ENCODE measurements around the gene ATP9B. TPM values are rescaled to one million over a fixed set of nuclear protein-coding genes. Genes with fewer than 3 reads are reported as not detected.

Gene ATP9B
- total and polyA plus RNA-seq, 9 donors, result 11.2 to 31.2 (median 16.0) TPM

- Histone ChIP-seq H3K36me3 (ENCODE audit: control insufficient read depth, insufficient read depth, low read length) (peaks cover 9% of the 10 kb centered on the region), H3K4me3 (ENCODE audit: low read length) (no peak overlapping the region), H3K27me3 (ENCODE audit: control insufficient read depth, insufficient read depth, low read length) (no peaks in the 10 kb centered on the region), H3K4me1 (ENCODE audit: control insufficient read depth, insufficient read depth, low read length) (peaks cover 64% of the 10 kb centered on the region), H3K27ac (ENCODE audit: low read length) (peak overlapping the region; percentile 70), H3K9me3 (replicated peaks; ENCODE audit: control insufficient read depth, low read depth, low read length) (no peaks in the 10 kb centered on the region)
- WGBS (ENCODE audit: insufficient coverage), result 66% methylated on average over 12 of the region's 12 CpGs
- DNase-seq, result no peak
Measured at GRCh38 chr18:79404567-79404910, 335.3 kb downstream of the ATP9B start.

DNA sequence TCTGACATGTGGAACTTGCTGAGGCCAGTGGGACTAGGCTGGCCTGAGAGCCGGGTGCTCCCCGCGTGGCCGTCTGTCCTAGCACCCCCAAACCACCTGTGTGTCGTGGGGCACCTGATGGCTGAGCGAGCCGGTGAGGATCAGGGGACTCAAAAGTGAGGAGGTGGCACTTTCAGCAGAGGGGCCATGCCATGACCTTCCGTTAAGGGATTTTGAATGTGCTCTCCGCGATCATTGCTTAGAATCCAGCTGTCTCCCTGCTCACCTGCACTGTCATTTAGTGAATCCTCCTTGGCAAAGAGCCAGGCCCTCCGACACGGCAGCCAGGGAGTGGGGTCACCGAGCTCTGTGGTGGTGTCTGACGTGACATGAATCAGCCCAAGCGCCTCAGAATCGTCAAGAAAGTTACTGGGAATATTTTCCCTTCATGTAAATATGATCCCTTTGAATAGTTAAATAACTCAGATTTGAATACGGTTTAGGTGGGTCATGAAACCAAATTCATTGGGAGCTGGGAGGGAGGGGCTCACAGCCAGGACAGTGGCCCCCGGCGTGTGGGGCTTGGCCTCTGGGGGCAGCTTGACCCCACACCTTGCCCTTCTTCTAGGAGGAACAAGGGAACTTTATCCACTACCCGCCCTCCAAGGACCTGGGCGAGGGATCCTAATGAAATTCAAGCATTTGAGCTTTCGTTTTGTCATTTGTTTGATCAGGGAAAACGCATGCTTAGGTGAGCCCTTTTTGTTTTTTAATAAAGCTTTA is 336.0 kb downstream of the ATP9B start:
- Histone ChIP-seq H3K4me1 (ENCODE audit: control insufficient read depth, insufficient read depth, low read length) (peaks cover 61% of the 10 kb centered on the region), H3K27ac (ENCODE audit: low read length) (peak overlapping the region; percentile 70), H3K9me3 (replicated peaks; ENCODE audit: control insufficient read depth, low read depth, low read length) (no peaks in the 10 kb centered on the region), H3K36me3 (ENCODE audit: control insufficient read depth, insufficient read depth, low read length) (peaks cover 14% of the 10 kb centered on the region), H3K4me3 (ENCODE audit: low read length) (no peak overlapping the region), H3K27me3 (ENCODE audit: control insufficient read depth, insufficient read depth, low read length) (no peaks in the 10 kb centered on the region)
- WGBS (ENCODE audit: insufficient coverage), result 80% methylated on average over 7 of the region's 23 CpGs
- DNase-seq, result no peak

DNA sequence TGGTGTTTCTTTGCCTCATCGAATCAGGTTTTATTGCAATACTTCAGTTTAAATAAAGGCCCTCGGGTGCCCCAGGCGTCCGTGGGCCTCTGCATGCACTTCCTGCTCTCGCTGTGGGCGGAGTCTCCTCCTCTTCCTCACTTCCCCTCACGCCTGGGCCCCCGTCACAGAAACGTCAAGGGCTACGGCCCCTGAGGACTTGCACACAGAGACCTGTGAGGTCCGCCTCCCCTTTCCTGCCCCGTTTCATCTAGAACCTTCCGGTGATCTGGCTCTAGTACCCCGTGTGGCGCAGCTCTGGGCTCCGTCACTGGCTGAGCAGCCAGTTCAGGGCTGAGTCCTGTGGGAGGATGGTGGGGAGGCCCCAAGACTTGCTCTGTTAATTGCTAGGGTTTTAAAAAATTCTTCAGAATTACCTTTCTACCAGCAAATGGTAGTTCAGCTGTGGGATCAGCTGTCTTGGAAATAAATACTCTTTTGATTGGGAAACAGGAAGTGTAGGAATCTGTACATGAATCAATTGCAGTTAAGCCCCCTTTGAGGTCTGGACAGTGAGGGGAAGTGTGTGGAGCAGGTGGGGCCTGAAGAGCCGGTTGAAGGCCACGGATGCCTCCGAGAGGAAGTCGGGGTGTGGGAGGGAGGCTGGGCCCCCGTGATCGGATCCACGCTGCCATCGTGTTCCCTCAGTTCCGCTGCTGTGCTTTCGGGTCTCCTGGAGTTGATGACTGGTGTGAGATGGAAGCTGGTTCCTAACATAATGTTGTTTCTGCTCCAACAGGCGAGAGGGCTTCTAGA is 336.8 kb downstream of the ATP9B start:
- H3K9me3 ChIP-seq (replicated peaks; ENCODE audit: control insufficient read depth, low read depth, low read length), result no peaks in the 10 kb centered on the region
- DNase-seq, result peak; percentile 79
- H3K4me1 ChIP-seq (ENCODE audit: control insufficient read depth, insufficient read depth, low read length), result peaks cover 60% of the 10 kb centered on the region
- WGBS (ENCODE audit: insufficient coverage), result 43% methylated on average over 24 of the region's 27 CpGs
- H3K27ac ChIP-seq (ENCODE audit: low read length), result peak overlapping the region; percentile 70
- no peaks in the 10 kb centered on the region for H3K27me3 ChIP-seq (ENCODE audit: control insufficient read depth, insufficient read depth, low read length)
- H3K36me3 ChIP-seq (ENCODE audit: control insufficient read depth, insufficient read depth, low read length), result peaks cover 22% of the 10 kb centered on the region
- no peak overlapping the region for H3K4me3 ChIP-seq (ENCODE audit: low read length)

DNA sequence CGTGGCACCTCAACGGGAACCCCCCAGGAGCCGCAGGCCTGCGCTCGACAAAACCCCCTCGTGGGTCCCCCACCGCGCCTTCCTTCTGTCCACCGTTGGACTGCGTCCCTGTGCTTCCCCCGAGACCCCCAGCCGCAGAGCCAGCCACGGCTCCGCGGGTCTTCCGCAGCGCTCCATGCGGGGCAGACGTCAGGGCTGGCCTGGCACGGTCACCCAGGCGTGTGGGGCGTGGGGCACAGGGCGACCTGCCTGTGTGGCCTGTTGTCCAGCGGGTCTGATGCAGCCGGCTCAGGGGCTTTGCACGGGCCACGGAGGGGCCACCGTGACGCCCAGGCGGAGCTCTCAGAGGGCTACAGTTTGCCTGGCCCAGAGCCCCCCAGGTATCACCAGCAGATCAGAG is 337.5 kb downstream of the ATP9B start:
- H3K4me3 ChIP-seq (ENCODE audit: low read length), result no peak overlapping the region
- WGBS (ENCODE audit: insufficient coverage), result 93% methylated on average over 27 of the region's 30 CpGs
- H3K9me3 ChIP-seq (replicated peaks; ENCODE audit: control insufficient read depth, low read depth, low read length), result no peaks in the 10 kb centered on the region
- no peak for DNase-seq
- peaks cover 52% of the 10 kb centered on the region for H3K4me1 ChIP-seq (ENCODE audit: control insufficient read depth, insufficient read depth, low read length)
- peaks cover 27% of the 10 kb centered on the region for H3K36me3 ChIP-seq (ENCODE audit: control insufficient read depth, insufficient read depth, low read length)
- no peaks in the 10 kb centered on the region for H3K27me3 ChIP-seq (ENCODE audit: control insufficient read depth, insufficient read depth, low read length)
- H3K27ac ChIP-seq (ENCODE audit: low read length), result peak overlapping the region; percentile 70

DNA sequence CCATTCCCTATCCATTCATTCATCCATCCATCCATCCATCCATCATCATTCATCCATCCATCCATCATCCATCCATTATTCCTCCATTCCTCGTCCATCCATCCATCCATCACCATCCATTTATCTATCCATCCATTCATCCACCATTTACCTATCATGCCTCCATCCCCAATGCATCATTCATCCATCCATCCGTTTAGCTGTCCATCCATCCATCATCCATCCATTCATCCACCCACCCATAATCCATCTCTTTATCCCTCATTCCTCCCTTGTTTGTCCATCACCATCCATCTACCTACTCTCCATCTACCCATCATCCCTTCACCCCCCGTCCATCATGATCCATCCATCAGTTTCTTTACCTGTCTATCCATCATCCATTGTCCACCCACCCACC is 340.1 kb downstream of the ATP9B start:
- no peak for DNase-seq
- Histone ChIP-seq H3K9me3 (replicated peaks; ENCODE audit: control insufficient read depth, low read depth, low read length) (no peaks in the 10 kb centered on the region), H3K27me3 (ENCODE audit: control insufficient read depth, insufficient read depth, low read length) (no peaks in the 10 kb centered on the region), H3K36me3 (ENCODE audit: control insufficient read depth, insufficient read depth, low read length) (peaks cover 34% of the 10 kb centered on the region), H3K27ac (ENCODE audit: low read length) (no peak overlapping the region), H3K4me1 (ENCODE audit: control insufficient read depth, insufficient read depth, low read length) (peaks cover 27% of the 10 kb centered on the region), H3K4me3 (ENCODE audit: low read length) (no peak overlapping the region)
- 97% methylated on average over 3 of the region's 3 CpGs for WGBS (ENCODE audit: insufficient coverage)

GRCh38 chr18:79410171-79410641 is 341.0 kb downstream of the ATP9B start:
- DNase-seq, result no peak
- no peak overlapping the region for H3K27ac ChIP-seq (ENCODE audit: low read length)
- H3K27me3 ChIP-seq (ENCODE audit: control insufficient read depth, insufficient read depth, low read length), result no peaks in the 10 kb centered on the region
- peaks cover 18% of the 10 kb centered on the region for H3K4me1 ChIP-seq (ENCODE audit: control insufficient read depth, insufficient read depth, low read length)
- H3K4me3 ChIP-seq (ENCODE audit: low read length), result no peak overlapping the region
- WGBS (ENCODE audit: insufficient coverage), result 95% methylated on average over 30 of the region's 30 CpGs
- H3K36me3 ChIP-seq (ENCODE audit: control insufficient read depth, insufficient read depth, low read length), result peaks cover 39% of the 10 kb centered on the region
- H3K9me3 ChIP-seq (replicated peaks; ENCODE audit: control insufficient read depth, low read depth, low read length), result no peaks in the 10 kb centered on the region

GRCh38 chr18:79410731-79411613 is 341.8 kb downstream of the ATP9B start:
- Histone ChIP-seq H3K27ac (ENCODE audit: low read length) (no peak overlapping the region), H3K36me3 (ENCODE audit: control insufficient read depth, insufficient read depth, low read length) (peaks cover 39% of the 10 kb centered on the region), H3K27me3 (ENCODE audit: control insufficient read depth, insufficient read depth, low read length) (no peaks in the 10 kb centered on the region), H3K4me3 (ENCODE audit: low read length) (no peak overlapping the region), H3K9me3 (replicated peaks; ENCODE audit: control insufficient read depth, low read depth, low read length) (no peaks in the 10 kb centered on the region), H3K4me1 (ENCODE audit: control insufficient read depth, insufficient read depth, low read length) (peaks cover 14% of the 10 kb centered on the region)
- no peak for DNase-seq
- 95% methylated on average over 76 of the region's 84 CpGs for WGBS (ENCODE audit: insufficient coverage)

- H3K27ac ChIP-seq (ENCODE audit: low read length), result no peak overlapping the region
- 71% methylated on average over 38 of the region's 47 CpGs for WGBS (ENCODE audit: insufficient coverage)
- H3K9me3 ChIP-seq (replicated peaks; ENCODE audit: control insufficient read depth, low read depth, low read length), result no peaks in the 10 kb centered on the region
- H3K4me3 ChIP-seq (ENCODE audit: low read length), result no peak overlapping the region
- no peaks in the 10 kb centered on the region for H3K27me3 ChIP-seq (ENCODE audit: control insufficient read depth, insufficient read depth, low read length)
- peaks cover 39% of the 10 kb centered on the region for H3K36me3 ChIP-seq (ENCODE audit: control insufficient read depth, insufficient read depth, low read length)
- DNase-seq, result no peak
- peaks cover 11% of the 10 kb centered on the region for H3K4me1 ChIP-seq (ENCODE audit: control insufficient read depth, insufficient read depth, low read length)
Measured at GRCh38 chr18:79411614-79412526, 342.7 kb downstream of the ATP9B start.

DNA sequence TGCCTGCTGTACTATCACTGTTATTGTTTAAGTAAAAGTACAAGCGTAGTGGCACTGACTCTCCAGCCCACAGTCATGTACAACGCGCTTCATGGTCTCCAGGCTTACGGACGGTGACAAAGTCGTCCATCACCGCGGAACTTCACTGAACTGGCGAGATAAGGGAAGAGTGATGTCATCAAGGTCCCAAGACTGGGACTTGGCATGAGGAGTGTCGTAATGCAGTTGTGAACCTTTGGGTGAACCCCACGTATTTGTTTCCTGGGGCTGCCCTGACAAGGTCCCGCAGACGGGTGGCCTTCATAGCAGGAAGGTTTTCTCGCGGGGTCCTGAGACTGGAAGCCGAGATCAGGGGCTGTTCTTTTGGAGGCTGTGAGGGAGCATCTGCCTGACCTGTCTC is 343.8 kb downstream of the ATP9B start:
- H3K27me3 ChIP-seq (ENCODE audit: control insufficient read depth, insufficient read depth, low read length), result no peaks in the 10 kb centered on the region
- peaks cover 36% of the 10 kb centered on the region for H3K36me3 ChIP-seq (ENCODE audit: control insufficient read depth, insufficient read depth, low read length)
- WGBS (ENCODE audit: insufficient coverage), result 81% methylated on average over 14 of the region's 16 CpGs
- no peak overlapping the region for H3K27ac ChIP-seq (ENCODE audit: low read length)
- H3K4me1 ChIP-seq (ENCODE audit: control insufficient read depth, insufficient read depth, low read length), result peaks cover 8% of the 10 kb centered on the region
- no peak for DNase-seq
- H3K4me3 ChIP-seq (ENCODE audit: low read length), result no peak overlapping the region
- no peaks in the 10 kb centered on the region for H3K9me3 ChIP-seq (replicated peaks; ENCODE audit: control insufficient read depth, low read depth, low read length)
